Lower leg skin (tissue), 3 donors: ENCODE measurements around the gene ISG15.
"Not testable (repeated sequence)": the region's sequence is repeated elsewhere in the genome, so short reads cannot be mapped to it uniquely, and the experiment has no call there.

Experiments
- CTCF ChIP-seq, 3 donors: fragments of 450-650 bp; IDR thresholded peaks; one replicate each; pipeline ENCODE4 v1.5.1; 2016; ENCODE audit warnings: antibody characterized with exemption in 3 of 3, mild to moderate bottlenecking in 3 of 3, moderate library complexity in 2 of 3
- POLR2A ChIP-seq, 2 donors: fragments of 450-650 bp; IDR thresholded peaks; one replicate each; pipeline ENCODE4 v1.6.1; 2016 to 2017; ENCODE audit warnings: antibody characterized with exemption in 2 of 2, mild to moderate bottlenecking in 1 of 2, moderate library complexity in 1 of 2

- not testable (repeated sequence) for TF ChIP-seq POLR2A, CTCF (IDR thresholded peaks at IDR 0.05)
Measured at GRCh38 chr1:1012736-1013104, 577 bp upstream of the ISG15 start.
